HEK293 (cell line): Measurements from ENCODE around the gene AVP.

ENCODE experiments used
- GLIS2 ChIP-seq: fragments of 450-650 bp; formaldehyde crosslinking; IDR thresholded peaks from 2 replicates; pipeline ENCODE4 v1.5.1; 2016; ENCODE audit warnings: missing biosample characterization, missing genetic modification characterization
- HIC1 ChIP-seq: fragments of 450-650 bp; formaldehyde crosslinking; IDR thresholded peaks from 2 replicates; pipeline ENCODE4 v1.5.1; 2016; ENCODE audit warnings: missing biosample characterization, missing genetic modification characterization
- HOXD13 ChIP-seq: sonication (generic); formaldehyde crosslinking; IDR thresholded peaks from 2 replicates; pipeline ENCODE4 v1.8.0; 2022; ENCODE audit warnings: missing genetic modification reagents, borderline replicate concordance
- INSM2 ChIP-seq: fragments of 450-650 bp; formaldehyde crosslinking; IDR thresholded peaks from 2 replicates; pipeline ENCODE4 v1.5.1; 2016; ENCODE audit warnings: missing biosample characterization, missing genetic modification characterization
- KLF8 ChIP-seq: fragments of 450-650 bp; formaldehyde crosslinking; IDR thresholded peaks from 2 replicates; pipeline ENCODE4 v1.5.1; 2016; ENCODE audit warnings: missing biosample characterization, missing genetic modification characterization
- PRDM10 ChIP-seq: fragments of 450-650 bp; formaldehyde crosslinking; IDR thresholded peaks from 2 replicates; pipeline ENCODE4 v1.5.1; 2016; ENCODE audit warnings: missing biosample characterization, missing genetic modification characterization
- SCRT1 ChIP-seq: fragments of 450-650 bp; formaldehyde crosslinking; IDR thresholded peaks from 2 replicates; pipeline ENCODE4 v1.5.1; 2016; ENCODE audit warnings: missing biosample characterization, missing genetic modification characterization, borderline replicate concordance
- SP2 ChIP-seq: fragments of 450-650 bp; formaldehyde crosslinking; IDR thresholded peaks from 2 replicates; pipeline ENCODE4 v1.5.1; 2016; ENCODE audit warnings: missing biosample characterization, missing genetic modification characterization
- ZBTB10 ChIP-seq: fragments of 450-650 bp; formaldehyde crosslinking; IDR thresholded peaks from 2 replicates; pipeline ENCODE4 v1.5.1; 2016; ENCODE audit warnings: missing biosample characterization, missing genetic modification characterization
- ZBTB7A ChIP-seq: fragments of 450-650 bp; formaldehyde crosslinking; IDR thresholded peaks from 2 replicates; pipeline ENCODE4 v1.5.1; 2016; ENCODE audit warnings: low read depth, missing biosample characterization, missing genetic modification characterization
- ZFHX2 ChIP-seq: fragments of 450-650 bp; formaldehyde crosslinking; conservative IDR thresholded peaks from 2 replicates; pipeline ENCODE4 v1.5.1; 2016; ENCODE audit warnings: missing biosample characterization, missing genetic modification characterization
- ZNF26 ChIP-seq: fragments of 450-650 bp; formaldehyde crosslinking; IDR thresholded peaks from 2 replicates; pipeline ENCODE4 v1.5.1; 2016; ENCODE audit warnings: missing biosample characterization, missing genetic modification characterization
- ZNF394 ChIP-seq: fragments of 450-650 bp; formaldehyde crosslinking; IDR thresholded peaks from 2 replicates; pipeline ENCODE4 v1.5.1; 2016; ENCODE audit warnings: missing biosample characterization, missing genetic modification characterization, mild to moderate bottlenecking, moderate library complexity, borderline replicate concordance
- ZNF518A ChIP-seq: fragments of 450-650 bp; formaldehyde crosslinking; conservative IDR thresholded peaks from 2 replicates; pipeline ENCODE4 v1.5.1; 2016; ENCODE audit warnings: low read depth, missing biosample characterization, missing genetic modification characterization
- ZNF548 ChIP-seq: fragments of 450-650 bp; formaldehyde crosslinking; IDR thresholded peaks from 2 replicates; pipeline ENCODE4 v1.5.1; 2016; ENCODE audit warnings: missing biosample characterization, missing genetic modification characterization
- ZNF596 ChIP-seq: fragments of 450-650 bp; IDR thresholded peaks from 2 replicates; pipeline ENCODE4 v1.5.0; 2018; ENCODE audit warnings: missing biosample characterization, mild to moderate bottlenecking, missing genetic modification characterization, moderate library complexity
- ZNF600 ChIP-seq: fragments of 450-650 bp; formaldehyde crosslinking; IDR thresholded peaks from 2 replicates; pipeline ENCODE4 v1.5.1; 2016; ENCODE audit warnings: missing biosample characterization, missing genetic modification characterization
- ZNF621 ChIP-seq: fragments of 450-650 bp; formaldehyde crosslinking; IDR thresholded peaks from 2 replicates; pipeline ENCODE4 v1.5.1; 2017; ENCODE audit warnings: missing biosample characterization, missing genetic modification characterization
- ZNF707 ChIP-seq: fragments of 450-650 bp; formaldehyde crosslinking; IDR thresholded peaks from 2 replicates; pipeline ENCODE4 v1.5.1; 2016; ENCODE audit warnings: missing biosample characterization, missing genetic modification characterization
- ZNF76 ChIP-seq: fragments of 450-650 bp; formaldehyde crosslinking; IDR thresholded peaks from 2 replicates; pipeline ENCODE4; 2016; ENCODE audit warnings: low read depth, missing biosample characterization, missing genetic modification characterization, borderline replicate concordance

Gene AVP

GRCh38 chr20:3045816-3046676 is 38.5 kb downstream of the AVP start, which contains the start of gene MRPS26 (continued):
- no peak for TF ChIP-seq ZNF26
- TF ChIP-seq ZNF518A (tag by site-specific recombination): no peak
- no peak for TF ChIP-seq ZNF707 (tag by site-specific recombination)
- TF ChIP-seq SP2: peak; percentile 97
- TF ChIP-seq ZBTB10: 0 out of 2 replicates have a peak, but pooled peaks have one; percentile 49
- TF ChIP-seq KLF8: peak; percentile 48
- peak; percentile 91 for TF ChIP-seq ZBTB7A
- TF ChIP-seq HIC1 (tag by site-specific recombination): no peak; the same call in 1 of the 2 replicates
- TF ChIP-seq ZNF596 (tag by site-specific recombination): 0 out of 2 replicates have a peak, but pooled peaks have one; percentile 15
- peak; percentile 57; the same call in 1 of the 2 replicates for TF ChIP-seq INSM2 (tag by site-specific recombination)
- peak; percentile 55; the same call in 1 of the 2 replicates for TF ChIP-seq ZNF600 (tag by site-specific recombination)
- TF ChIP-seq ZNF548 (tag by site-specific recombination): no peak
- TF ChIP-seq SCRT1 (tag by site-specific recombination): 0 out of 2 replicates have a peak, but pooled peaks have one; percentile 42
- TF ChIP-seq ZFHX2 (tag by site-specific recombination): peak; percentile 92
- TF ChIP-seq ZNF621 (tag by site-specific recombination): no peak
- TF ChIP-seq GLIS2 (tag by site-specific recombination): peak; percentile 90
- no peak for TF ChIP-seq HOXD13 (CRISPR knock-in tag)
- TF ChIP-seq ZNF394 (tag by site-specific recombination): peak; percentile 12; the same call in 1 of the 2 replicates
- TF ChIP-seq PRDM10 (tag by site-specific recombination): no peak
- TF ChIP-seq ZNF76: peak; percentile 96
